DND-41 (cell line): ENCODE measurements around the gene EIF5.

Experiments
- ATAC-seq: fragments of 200-7000 bp; cut with Tn5 transposase; 3 replicates; pipeline ENCODE4 v1.9.1; 2021; ENCODE audit warnings: low read depth; ENCODE audit not compliant: insufficient read depth
- DNase-seq: peaks from one replicate; pipeline ENCODE4 v3.0.0-alpha.2; 2020
- H2AFZ ChIP-seq: 2 replicates; pipeline ENCODE4 v1.6.0; 2012; ENCODE audit warnings: low read depth, low read length
- H3K27ac ChIP-seq: 2 replicates; pipeline ENCODE4 v1.5.1; 2012; ENCODE audit warnings: low read length, inconsistent platforms
- H3K27me3 ChIP-seq: fragments of 200-600 bp; sonication (generic); 2 replicates; pipeline ENCODE4 v1.6.0; 2012; ENCODE audit warnings: low read length, mild to moderate bottlenecking, inconsistent platforms; ENCODE audit not compliant: insufficient read depth, poor library complexity
- H3K36me3 ChIP-seq: 2 replicates; pipeline ENCODE4 v1.5.1; 2012; ENCODE audit warnings: low read length, inconsistent platforms; ENCODE audit not compliant: insufficient read depth
- H3K4me1 ChIP-seq: 2 replicates; pipeline ENCODE4 v1.5.1; 2012; ENCODE audit warnings: mild to moderate bottlenecking, low read length; ENCODE audit not compliant: insufficient read depth
- H3K4me2 ChIP-seq: 2 replicates; pipeline ENCODE4 v1.6.0; 2012; ENCODE audit warnings: mild to moderate bottlenecking, moderate library complexity, low read length, inconsistent platforms; ENCODE audit not compliant: insufficient read depth
- H3K4me3 ChIP-seq, 2 experiments: fragments of 200-600 bp in 1 of 2; shearing (Covaris generic) in 1 of 2; 2 replicates each; pipeline ENCODE4 v1.5.1; 2012 to 2016; ENCODE audit warnings: inconsistent platforms in 2 of 2, low read length in 2 of 2, mild to moderate bottlenecking in 2 of 2, low read depth in 1 of 2, moderate library complexity in 1 of 2
- H3K79me2 ChIP-seq: 2 replicates; pipeline ENCODE4 v1.6.0; 2012; ENCODE audit warnings: low read length, inconsistent platforms; ENCODE audit not compliant: insufficient read depth
- H3K9ac ChIP-seq: 2 replicates; pipeline ENCODE4 v1.6.0; 2012; ENCODE audit warnings: low read depth, mild to moderate bottlenecking, inconsistent platforms, low read length, moderate library complexity
- H3K9me3 ChIP-seq: 2 replicates; pipeline ENCODE4 v1.5.1; 2012; ENCODE audit warnings: low read length, moderate library complexity, mild to moderate bottlenecking, inconsistent platforms; ENCODE audit not compliant: insufficient read depth, severe bottlenecking
- H4K20me1 ChIP-seq: 2 replicates; pipeline ENCODE4 v1.6.0; 2012; ENCODE audit warnings: low read length; ENCODE audit not compliant: insufficient read depth
- EZH2 ChIP-seq: IDR thresholded peaks from 3 replicates; pipeline ENCODE4 v1.6.1; 2012; ENCODE audit warnings: borderline replicate concordance, low read depth, mild to moderate bottlenecking, moderate library complexity, low read length, inconsistent platforms; ENCODE audit not compliant: severe bottlenecking
- TF ChIP-seq, protein P1 (sequence below): IDR thresholded peaks from 2 replicates; pipeline ENCODE4 v1.5.1; 2012; ENCODE audit warnings: borderline replicate concordance, low read length, moderate library complexity, mild to moderate bottlenecking; ENCODE audit not compliant: poor library complexity, severe bottlenecking; ENCODE audit errors: extremely low read depth

EIF5 gene

DNA sequence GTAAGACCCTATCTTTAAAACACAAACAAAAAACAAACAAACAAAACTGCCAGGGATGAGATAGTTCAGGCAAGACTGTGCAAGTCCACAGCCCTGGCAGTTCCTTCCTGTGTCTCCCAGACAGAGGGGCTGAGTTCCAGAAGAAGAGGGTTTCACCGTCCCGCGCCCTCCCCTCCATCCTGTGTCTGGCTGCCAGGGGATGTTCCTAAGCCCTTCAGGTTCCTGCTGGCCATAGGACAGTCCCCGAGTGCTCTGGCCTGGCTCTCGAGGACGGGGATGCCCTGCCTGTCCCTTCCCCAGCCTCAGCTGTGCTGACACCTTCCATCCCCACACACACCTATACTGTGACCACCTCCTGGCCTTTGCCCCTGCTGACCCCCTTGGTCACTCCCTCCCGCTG is 40.6 kb upstream of the EIF5 start:
- ATAC-seq (no peak), DNase-seq (no peak)
- no peak overlapping the region for H2AFZ ChIP-seq
- no peaks in the 10 kb centered on the region for H4K20me1 ChIP-seq
- no peaks in the 10 kb centered on the region for H3K4me1 ChIP-seq
- TF ChIP-seq, protein P1, sequence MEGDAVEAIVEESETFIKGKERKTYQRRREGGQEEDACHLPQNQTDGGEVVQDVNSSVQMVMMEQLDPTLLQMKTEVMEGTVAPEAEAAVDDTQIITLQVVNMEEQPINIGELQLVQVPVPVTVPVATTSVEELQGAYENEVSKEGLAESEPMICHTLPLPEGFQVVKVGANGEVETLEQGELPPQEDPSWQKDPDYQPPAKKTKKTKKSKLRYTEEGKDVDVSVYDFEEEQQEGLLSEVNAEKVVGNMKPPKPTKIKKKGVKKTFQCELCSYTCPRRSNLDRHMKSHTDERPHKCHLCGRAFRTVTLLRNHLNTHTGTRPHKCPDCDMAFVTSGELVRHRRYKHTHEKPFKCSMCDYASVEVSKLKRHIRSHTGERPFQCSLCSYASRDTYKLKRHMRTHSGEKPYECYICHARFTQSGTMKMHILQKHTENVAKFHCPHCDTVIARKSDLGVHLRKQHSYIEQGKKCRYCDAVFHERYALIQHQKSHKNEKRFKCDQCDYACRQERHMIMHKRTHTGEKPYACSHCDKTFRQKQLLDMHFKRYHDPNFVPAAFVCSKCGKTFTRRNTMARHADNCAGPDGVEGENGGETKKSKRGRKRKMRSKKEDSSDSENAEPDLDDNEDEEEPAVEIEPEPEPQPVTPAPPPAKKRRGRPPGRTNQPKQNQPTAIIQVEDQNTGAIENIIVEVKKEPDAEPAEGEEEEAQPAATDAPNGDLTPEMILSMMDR: no peak
- no peak for TF ChIP-seq EZH2
- H3K79me2 ChIP-seq: no peaks in the 10 kb centered on the region
- H3K27ac ChIP-seq: no peak overlapping the region
- H3K27me3 ChIP-seq: no peaks in the 10 kb centered on the region
- no peak overlapping the region for H3K4me2 ChIP-seq
- H3K9me3 ChIP-seq: no peaks in the 10 kb centered on the region
- no peaks in the 10 kb centered on the region for H3K36me3 ChIP-seq
- no peak overlapping the region for H3K9ac ChIP-seq
- H3K4me3 ChIP-seq: no peak overlapping the region

DNA sequence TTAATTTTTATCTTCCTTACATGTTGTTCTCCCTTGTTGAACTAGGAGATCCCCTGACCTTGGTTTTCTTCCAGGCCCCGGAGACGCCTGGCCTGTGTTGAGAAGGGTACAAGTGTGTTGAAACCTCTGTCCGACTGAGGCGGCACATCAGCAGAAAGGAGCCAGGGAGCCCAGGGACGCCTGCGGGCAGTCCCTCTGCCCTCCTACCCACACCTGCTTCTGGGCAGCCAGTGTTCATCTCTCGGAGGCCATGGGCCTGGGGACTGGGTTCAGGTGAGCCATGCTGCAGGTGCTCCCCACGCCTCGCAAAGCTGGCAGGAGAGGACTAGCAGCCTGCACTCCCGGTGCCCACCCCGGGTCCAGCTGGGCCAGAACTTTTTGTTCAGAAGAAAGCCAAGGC is 39.9 kb upstream of the EIF5 start:
- Histone ChIP-seq H3K4me3 (no peak overlapping the region), H2AFZ (no peak overlapping the region), H3K9me3 (no peaks in the 10 kb centered on the region), H3K79me2 (no peaks in the 10 kb centered on the region), H3K4me1 (no peaks in the 10 kb centered on the region), H3K9ac (no peak overlapping the region), H3K36me3 (no peaks in the 10 kb centered on the region), H3K27me3 (no peaks in the 10 kb centered on the region), H3K27ac (no peak overlapping the region), H3K4me2 (no peak overlapping the region), H4K20me1 (no peaks in the 10 kb centered on the region)
- ATAC-seq (no peak), DNase-seq (no peak)
- TF ChIP-seq, protein P1: no peak
- TF ChIP-seq EZH2: no peak

DNA sequence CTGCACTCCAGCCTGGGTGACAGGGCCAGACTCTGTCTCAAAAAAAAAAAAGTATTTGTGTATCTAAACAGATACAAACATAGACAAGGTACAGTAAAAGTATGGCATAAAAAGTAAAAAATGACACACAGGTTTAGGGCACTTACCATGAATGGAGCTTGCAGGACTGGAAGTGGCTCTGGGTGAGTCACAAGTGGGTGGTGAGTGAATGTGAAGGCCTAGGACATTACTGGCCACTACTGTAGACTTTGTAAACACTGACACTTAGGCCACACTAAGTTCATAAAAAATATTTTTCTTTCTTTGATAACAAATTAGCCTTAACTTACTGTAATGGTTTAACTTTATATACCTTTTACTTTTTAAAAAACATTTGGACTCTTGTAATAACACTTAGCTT is 38.0 kb upstream of the EIF5 start:
- Histone ChIP-seq H3K4me3 (no peak overlapping the region), H3K9ac (no peak overlapping the region), H3K9me3 (no peaks in the 10 kb centered on the region), H3K36me3 (no peaks in the 10 kb centered on the region), H3K79me2 (no peaks in the 10 kb centered on the region), H4K20me1 (no peaks in the 10 kb centered on the region), H3K4me2 (no peak overlapping the region), H3K27ac (no peak overlapping the region), H2AFZ (no peak overlapping the region), H3K4me1 (no peaks in the 10 kb centered on the region), H3K27me3 (no peaks in the 10 kb centered on the region)
- ATAC-seq: no peak
- no peak for DNase-seq
- TF ChIP-seq, protein P1: no peak
- TF ChIP-seq EZH2: no peak

DNA sequence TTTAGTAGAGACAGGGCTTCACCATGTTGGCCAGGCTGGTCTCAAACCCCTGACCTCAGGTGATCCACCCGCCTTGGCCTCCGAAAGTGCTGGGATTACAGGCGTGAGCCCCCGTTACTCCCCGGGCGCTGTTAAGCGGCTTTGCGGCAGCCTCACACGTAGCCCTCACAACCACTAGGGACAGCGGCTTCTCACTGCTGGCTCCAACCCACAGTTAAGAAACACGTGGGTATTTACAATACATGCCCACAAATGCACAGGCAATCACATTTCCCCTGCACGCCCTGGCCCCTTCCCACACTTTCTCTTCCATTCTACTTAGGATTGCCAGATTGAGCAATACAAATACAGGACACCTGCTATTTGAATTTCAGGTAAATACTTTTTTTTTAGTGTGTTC is 37.0 kb upstream of the EIF5 start:
- Histone ChIP-seq H3K9ac (no peak overlapping the region), H3K4me2 (no peak overlapping the region), H3K4me1 (no peaks in the 10 kb centered on the region), H3K36me3 (no peaks in the 10 kb centered on the region), H3K4me3 (no peak overlapping the region), H3K27ac (no peak overlapping the region), H3K27me3 (no peaks in the 10 kb centered on the region), H2AFZ (no peak overlapping the region), H3K9me3 (no peaks in the 10 kb centered on the region), H3K79me2 (no peaks in the 10 kb centered on the region), H4K20me1 (no peaks in the 10 kb centered on the region)
- TF ChIP-seq EZH2: no peak
- TF ChIP-seq, protein P1: peak; percentile 15
- ATAC-seq: no peak; the same call in 2 of the 3 replicates
- no peak for DNase-seq
